Naive thymus-derived CD8-positive, alpha-beta T cell (primary cell): ENCODE results near the gene ZAP70. TPM values are rescaled to one million over a fixed set of nuclear protein-coding genes. Genes with fewer than 3 reads are reported as not detected.
A peak's percentile ranks its signal among the peaks of the same experiment; 100 is the strongest.
"Not testable (repeated sequence)": the region's sequence is repeated elsewhere in the genome, so short reads cannot be mapped to it uniquely, and the experiment has no call there.

Experiments
- ATAC-seq, 2 donors: fragments of 150-1000 bp; cut with Tn5 transposase in 1 of 2; sonication (Bioruptor Pico), chemical (Tn5 transposase) in 1 of 2; 1 replicate in 1 of 2; 2 replicates in 1 of 2; pipeline ENCODE4 v1.10.0; 2021; ENCODE audit warnings: mild to moderate bottlenecking in 2 of 2, moderate library complexity in 2 of 2
- POLR2A ChIA-PET: fragments of 350-600 bp; sonication (Branson Sonifier 250); formaldehyde crosslinking; loops from one replicate; lab custom pipeline; 2021; ENCODE audit warnings: antibody characterized with exemption; lab: Charles Lee
- DNase-seq, 10 donors: peaks; one replicate each; pipeline versions ENCODE4 v3.0.0 to v3.0.0-alpha.2; 2020 to 2022
- H3K27ac Mint-ChIP-seq, 10 donors: one replicate each; pipeline ENCODE4 v1.8.0; 2020 to 2022; ENCODE audit warnings: mild to moderate bottlenecking in 10 of 10, mixed read lengths in 10 of 10, moderate library complexity in 4 of 10, inconsistent platforms in 1 of 10
- H3K27me3 Mint-ChIP-seq, 5 donors: one replicate each; pipeline ENCODE4 v1.8.0; 2021 to 2022; ENCODE audit warnings: mixed read lengths in 5 of 5
- H3K36me3 Mint-ChIP-seq, 3 donors: one replicate each; pipeline ENCODE4 v1.8.0; 2020 to 2022; ENCODE audit warnings: mixed read lengths in 3 of 3, mild to moderate bottlenecking in 2 of 3, inconsistent platforms in 1 of 3
- H3K4me1 Mint-ChIP-seq, 4 donors: one replicate each; pipeline ENCODE4 v1.8.0; 2021 to 2022; ENCODE audit warnings: mixed read lengths in 4 of 4
- H3K4me3 Mint-ChIP-seq, 10 donors: one replicate each; pipeline ENCODE4 v1.8.0; 2020 to 2022; ENCODE audit warnings: mild to moderate bottlenecking in 10 of 10, mixed read lengths in 10 of 10, moderate library complexity in 6 of 10, inconsistent platforms in 1 of 10
- H3K9me3 Mint-ChIP-seq, 9 donors: one replicate each; pipeline ENCODE4 v1.8.0; 2020 to 2022; ENCODE audit warnings: mixed read lengths in 9 of 9, mild to moderate bottlenecking in 3 of 9, inconsistent platforms in 1 of 9, moderate library complexity in 1 of 9
- polyA plus RNA-seq, 3 donors: library from polyadenylated mRNA; unstranded; fragments of 300-500 nt; fragmentation: Illumina TruSeq; gene quantifications; one replicate each; pipeline ENCODE4 v1.2.3, GENCODE V29; 2021
- total RNA-seq, 8 experiments: library from RNA in 2 of 8; stranded (reverse) in 2 of 8; gene quantifications; one replicate each; pipeline ENCODE4 v1.2.3 and lab custom pipeline; 2021 to 2026

Gene ZAP70
- total and polyA plus RNA-seq, 5 experiments from 2014 or later: 131 to 503 (median 168) TPM

DNA sequence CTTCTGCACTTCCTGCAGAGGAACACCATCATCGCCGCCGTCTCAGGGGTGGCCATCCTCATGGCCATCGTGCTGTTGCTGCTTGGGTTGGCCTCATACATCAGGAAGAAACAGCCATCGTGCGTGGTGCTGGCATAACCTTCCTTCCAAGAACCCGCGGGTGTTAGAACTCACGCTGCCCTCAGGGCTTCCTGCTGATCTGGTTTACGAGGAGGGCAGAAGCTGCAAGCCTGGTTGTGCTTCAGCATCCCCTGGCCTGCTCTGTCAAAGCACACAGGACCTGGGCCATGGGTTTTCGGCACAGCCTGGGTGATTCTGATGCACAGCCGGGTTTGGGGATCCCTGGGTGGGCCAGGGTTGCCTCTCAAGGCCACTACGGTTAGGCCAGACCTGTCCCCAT, 12.2 kb upstream of the ZAP70 start:
- Mint-ChIP-seq H3K27ac (no peak overlapping the region), H3K36me3 (no peaks in the 10 kb centered on the region), H3K4me3 (no peak overlapping the region), H3K9me3 (no peaks in the 10 kb centered on the region), H3K27me3 (no peaks in the 10 kb centered on the region), H3K4me1 (peaks cover 5 to 11% (median 7%) of the 10 kb centered on the region in 4 donors)
- ATAC-seq (no peak), DNase-seq (no peak)
- POLR2A ChIA-PET: no interaction called here

- Mint-ChIP-seq H3K36me3 (no peaks in the 10 kb centered on the region), H3K27me3 (no peaks in the 10 kb centered on the region), H3K4me1 (peaks cover 4 to 10% (median 7%) of the 10 kb centered on the region in 4 donors), H3K9me3 (no peaks in the 10 kb centered on the region), H3K4me3 (no peak overlapping the region), H3K27ac (no peak overlapping the region)
- POLR2A ChIA-PET: no interaction called here
- DNase-seq (no peak), ATAC-seq (no peak)
Measured at GRCh38 chr2:97701851-97702465, 11.4 kb upstream of the ZAP70 start.

DNA sequence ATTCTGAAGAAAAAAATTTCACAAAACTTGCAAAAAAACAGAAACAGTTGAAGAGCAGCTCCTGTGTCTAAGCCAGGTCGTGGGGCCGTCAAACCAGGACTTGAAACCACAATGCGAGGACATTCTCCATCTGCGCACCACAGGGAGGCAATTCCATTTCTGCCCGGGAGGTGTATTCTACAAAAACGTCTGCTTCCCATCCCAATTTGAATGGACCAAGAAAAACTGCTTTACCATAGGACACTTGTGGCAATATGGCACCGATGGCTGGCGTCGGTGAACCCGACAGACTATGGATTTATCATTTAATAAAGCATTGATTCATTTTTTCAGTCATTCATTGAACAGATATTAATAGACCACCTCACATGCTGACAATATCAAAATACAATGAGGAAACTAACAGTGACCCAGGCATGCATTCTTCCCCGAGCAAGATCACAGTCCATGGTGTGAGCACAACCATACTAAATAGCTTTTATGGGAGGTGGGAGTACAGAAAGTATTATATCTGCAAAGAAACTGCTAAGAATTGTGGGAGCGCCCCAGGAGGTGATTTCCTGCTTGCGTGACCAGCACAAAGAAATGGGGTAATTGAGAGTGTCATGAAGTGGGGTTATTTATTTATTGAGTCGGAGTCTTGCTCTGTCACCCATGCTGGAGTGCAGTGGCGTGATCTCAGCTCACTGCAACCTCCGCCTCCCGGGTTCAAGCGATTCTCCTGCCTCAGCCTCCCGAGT, 10.5 kb upstream of the ZAP70 start:
- no peaks in the 10 kb centered on the region for H3K27me3 Mint-ChIP-seq
- peaks cover 0 to 8% (median 5%) of the 10 kb centered on the region in 4 donors for H3K4me1 Mint-ChIP-seq
- H3K36me3 Mint-ChIP-seq: no peaks in the 10 kb centered on the region
- DNase-seq (no peak), ATAC-seq (no peak)
- no peak overlapping the region for H3K27ac Mint-ChIP-seq
- H3K9me3 Mint-ChIP-seq: no peaks in the 10 kb centered on the region
- no peak overlapping the region for H3K4me3 Mint-ChIP-seq
- POLR2A ChIA-PET: interaction anchor here (0.5 kb wide), 1 partner anchor 1388 kb away, joined by 6 read pairs; no protein-coding TSS in a partner anchor

GRCh38 chr2:97703741-97704140, 9.6 kb upstream of the ZAP70 start:
- peaks cover 0 to 8% (median 5%) of the 10 kb centered on the region in 4 donors for H3K4me1 Mint-ChIP-seq
- no peaks in the 10 kb centered on the region for H3K27me3 Mint-ChIP-seq
- H3K36me3 Mint-ChIP-seq: no peaks in the 10 kb centered on the region
- POLR2A ChIA-PET: no interaction called here
- DNase-seq: no peak
- no peak overlapping the region for H3K27ac Mint-ChIP-seq
- no peaks in the 10 kb centered on the region for H3K9me3 Mint-ChIP-seq
- ATAC-seq: no peak
- no peak overlapping the region for H3K4me3 Mint-ChIP-seq

DNA sequence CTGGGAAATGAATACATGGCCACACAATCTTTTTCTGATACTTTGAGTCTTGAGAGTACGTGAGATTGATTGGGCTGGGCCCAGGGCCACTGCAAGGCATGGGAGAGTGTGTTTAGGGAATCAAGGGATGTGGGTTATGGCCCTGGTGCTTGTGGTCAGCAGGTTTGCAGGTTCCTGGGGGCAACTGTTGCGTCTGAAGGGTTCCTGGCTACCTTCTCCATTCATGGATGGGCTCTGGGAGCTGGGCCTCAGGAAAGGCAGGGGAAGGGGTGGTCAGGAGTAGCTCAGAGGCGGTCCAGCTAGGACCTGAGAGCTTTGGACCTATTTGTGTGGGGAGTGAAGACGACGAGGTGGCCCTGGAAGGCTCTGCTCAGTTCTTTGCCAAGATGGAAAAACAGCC, 8.4 kb upstream of the ZAP70 start:
- no peak overlapping the region for H3K4me3 Mint-ChIP-seq
- peaks cover 3 to 13% (median 9%) of the 10 kb centered on the region in 4 donors for H3K4me1 Mint-ChIP-seq
- H3K9me3 Mint-ChIP-seq: no peaks in the 10 kb centered on the region
- no peaks in the 10 kb centered on the region for H3K27me3 Mint-ChIP-seq
- POLR2A ChIA-PET: no interaction called here
- DNase-seq: peak in 1 of 10 donors; percentile 52
- H3K27ac Mint-ChIP-seq: no peak overlapping the region
- no peak for ATAC-seq
- no peaks in the 10 kb centered on the region for H3K36me3 Mint-ChIP-seq

DNA sequence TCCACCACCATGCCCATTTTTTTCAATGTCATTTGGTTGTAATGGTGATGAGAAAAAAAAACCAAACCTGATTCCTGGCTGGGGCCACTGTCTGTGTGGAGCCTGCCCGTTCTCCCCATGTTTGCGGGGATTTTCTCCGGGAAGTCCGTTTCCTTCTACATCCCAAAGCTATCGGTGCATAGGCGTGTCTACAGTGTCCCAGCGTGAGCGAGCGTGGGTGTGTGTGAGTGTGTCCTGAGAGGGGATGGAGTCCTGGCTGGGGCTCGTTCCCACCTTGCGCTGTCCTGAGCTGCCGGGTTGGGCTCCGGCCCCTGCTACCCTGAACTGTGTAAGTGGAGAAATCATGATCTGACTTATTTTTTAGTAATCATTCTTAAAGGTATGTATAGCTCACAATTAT, 7.3 kb upstream of the ZAP70 start:
- Mint-ChIP-seq H3K36me3 (no peaks in the 10 kb centered on the region), H3K4me3 (no peak overlapping the region), H3K9me3 (no peaks in the 10 kb centered on the region), H3K4me1 (peaks cover 7 to 19% (median 14%) of the 10 kb centered on the region in 4 donors), H3K27ac (no peak overlapping the region), H3K27me3 (no peaks in the 10 kb centered on the region)
- no peak for ATAC-seq
- peak in 1 of 10 donors; percentile 44 for DNase-seq
- POLR2A ChIA-PET: no interaction called here

DNA sequence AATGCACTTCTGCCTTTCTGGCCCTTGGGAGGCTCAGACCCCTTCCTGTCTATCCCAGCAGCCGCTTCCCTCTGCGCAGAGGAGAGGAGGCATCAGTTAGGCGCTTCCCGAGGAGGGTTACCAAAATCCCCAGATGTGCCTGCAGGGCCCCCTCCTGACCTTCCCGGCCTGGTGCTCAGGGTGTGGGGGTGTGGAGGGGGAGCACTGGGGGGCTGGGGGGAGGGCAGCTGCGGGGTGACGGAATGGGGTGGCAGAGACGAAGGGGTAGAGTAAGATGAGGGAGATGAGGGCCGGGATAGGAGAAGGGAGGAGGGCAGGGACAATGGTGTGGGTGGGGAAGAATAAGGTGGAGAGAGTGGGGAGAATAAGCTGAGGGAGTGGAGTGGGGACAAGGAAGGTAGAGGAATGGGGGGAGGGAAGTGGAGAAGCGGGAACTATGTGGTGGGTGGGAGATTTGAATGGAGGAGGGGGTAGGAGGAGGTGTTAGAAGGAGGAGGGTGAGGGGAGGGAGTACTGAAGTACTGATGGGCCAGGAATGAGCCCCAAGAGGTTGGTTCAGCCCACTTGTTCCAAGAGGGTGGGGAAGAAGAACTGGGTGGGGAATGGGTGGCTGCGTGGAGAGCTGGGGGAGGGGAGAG, 6.5 kb upstream of the ZAP70 start:
- no peaks in the 10 kb centered on the region for H3K27me3 Mint-ChIP-seq
- POLR2A ChIA-PET: interaction anchor here (12.8 kb wide), 1 partner anchor 34 kb away, joined by 159 read pairs; no protein-coding TSS in a partner anchor
- no peak overlapping the region for H3K4me3 Mint-ChIP-seq
- no peak overlapping the region for H3K27ac Mint-ChIP-seq
- no peaks in the 10 kb centered on the region for H3K36me3 Mint-ChIP-seq
- H3K9me3 Mint-ChIP-seq: no peaks in the 10 kb centered on the region
- ATAC-seq (no peak), DNase-seq (peak in 1 of 10 donors; percentile 19)
- H3K4me1 Mint-ChIP-seq: peaks cover 11 to 26% (median 21%) of the 10 kb centered on the region in 4 donors

- no peaks in the 10 kb centered on the region for H3K27me3 Mint-ChIP-seq
- POLR2A ChIA-PET: interaction anchor here (1.5 to 12.8 kb wide), 2 partner anchors 19 to 34 kb away, joined by 3 to 159 read pairs; no protein-coding TSS in a partner anchor
- peak in 1 of 10 donors; percentile 45 for DNase-seq
- H3K36me3 Mint-ChIP-seq: no peaks in the 10 kb centered on the region
- no peak overlapping the region for H3K4me3 Mint-ChIP-seq
- no peak overlapping the region for H3K27ac Mint-ChIP-seq
- peaks cover 16 to 33% (median 28%) of the 10 kb centered on the region in 4 donors for H3K4me1 Mint-ChIP-seq
- no peaks in the 10 kb centered on the region for H3K9me3 Mint-ChIP-seq
- no peak for ATAC-seq
Measured at GRCh38 chr2:97707362-97708047, 5.9 kb upstream of the ZAP70 start.

DNA sequence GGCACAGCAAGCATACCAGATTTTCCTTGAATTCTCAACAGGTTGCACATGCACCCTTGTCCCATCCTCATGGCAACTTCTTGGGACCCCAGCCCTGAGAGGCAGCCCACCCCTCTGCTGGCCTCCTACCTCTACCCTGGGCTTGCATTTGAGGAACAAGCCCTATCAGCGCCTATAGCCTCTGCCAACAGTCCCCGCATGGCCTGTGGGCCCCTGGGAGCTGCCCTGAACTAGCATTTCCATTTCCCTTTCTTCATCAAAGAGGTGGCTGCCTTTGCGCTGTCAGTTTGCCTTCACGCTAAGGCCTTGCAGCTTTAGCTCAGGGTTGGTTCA, 5.4 kb upstream of the ZAP70 start:
- no peak overlapping the region for H3K27ac Mint-ChIP-seq
- no peak overlapping the region for H3K4me3 Mint-ChIP-seq
- POLR2A ChIA-PET: interaction anchor here (1.5 to 12.8 kb wide), 2 partner anchors 19 to 33 kb away, joined by 3 to 159 read pairs; no protein-coding TSS in a partner anchor
- H3K36me3 Mint-ChIP-seq: no peaks in the 10 kb centered on the region
- DNase-seq (peak in 1 of 10 donors; percentile 49), ATAC-seq (no peak)
- peaks cover 17 to 38% (median 32%) of the 10 kb centered on the region in 4 donors for H3K4me1 Mint-ChIP-seq
- H3K27me3 Mint-ChIP-seq: no peaks in the 10 kb centered on the region
- H3K9me3 Mint-ChIP-seq: no peaks in the 10 kb centered on the region

- POLR2A ChIA-PET: interaction anchor here (1.5 to 12.8 kb wide), 2 partner anchors 18 to 32 kb away, joined by 3 to 159 read pairs; no protein-coding TSS in a partner anchor
- Mint-ChIP-seq H3K27me3 (no peaks in the 10 kb centered on the region), H3K36me3 (peaks cover 0 to 2% (median 2%) of the 10 kb centered on the region in 3 donors), H3K4me3 (no peak overlapping the region), H3K9me3 (no peaks in the 10 kb centered on the region), H3K4me1 (peaks cover 22 to 42% (median 38%) of the 10 kb centered on the region in 4 donors), H3K27ac (no peak overlapping the region)
- peak in 1 of 10 donors; percentile 13 for DNase-seq
- no peak for ATAC-seq
Measured at GRCh38 chr2:97708608-97709007, 4.8 kb upstream of the ZAP70 start.

DNA sequence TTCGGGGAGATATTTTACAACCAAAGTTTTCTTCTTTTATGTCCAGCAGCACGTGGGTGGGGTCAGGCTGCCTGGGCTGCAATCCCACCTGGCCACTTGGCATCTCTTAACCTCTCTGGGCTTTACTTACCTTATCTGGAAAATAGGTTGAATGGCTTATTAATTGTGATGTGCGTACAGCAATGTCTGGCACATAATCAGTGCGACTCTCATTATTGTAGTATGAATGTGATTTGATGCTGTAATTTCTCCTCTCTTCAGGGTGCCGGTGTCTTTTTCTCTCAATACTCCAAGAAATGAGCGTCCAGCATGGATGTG, 2.0 kb upstream of the ZAP70 start:
- ATAC-seq: no peak
- H3K4me3 Mint-ChIP-seq: peak overlapping the region in 8 of 10 donors; percentile 23 to 97 (median 66)
- POLR2A ChIA-PET: interaction anchor here (2.8 to 12.8 kb wide), 2 partner anchors 30 to 121 kb away, joined by 10 to 159 read pairs; partner anchors contain the start of gene ANKRD36B
- peaks cover 42 to 66% (median 57%) of the 10 kb centered on the region in 4 donors for H3K4me1 Mint-ChIP-seq
- no peak for DNase-seq
- peaks cover 3 to 24% (median 20%) of the 10 kb centered on the region in 3 donors for H3K36me3 Mint-ChIP-seq
- no peaks in the 10 kb centered on the region for H3K27me3 Mint-ChIP-seq
- H3K27ac Mint-ChIP-seq: peak overlapping the region in 9 of 10 donors; percentile 71 to 100 (median 93)
- no peaks in the 10 kb centered on the region for H3K9me3 Mint-ChIP-seq

- H3K4me1 Mint-ChIP-seq: peaks cover 48 to 74% (median 65%) of the 10 kb centered on the region in 4 donors
- POLR2A ChIA-PET: interaction anchor here (1.0 to 12.8 kb wide), 6 partner anchors 13 to 122 kb away, joined by 3 to 159 read pairs (median 10); partner anchors contain the start of gene ANKRD36B
- H3K9me3 Mint-ChIP-seq, DNase-seq, ATAC-seq, H3K27me3 Mint-ChIP-seq: not testable (repeated sequence)
- H3K36me3 Mint-ChIP-seq: peaks cover 5 to 29% (median 27%) of the 10 kb centered on the region in 3 donors
- H3K4me3 Mint-ChIP-seq: peak overlapping the region; percentile 41 to 99 (median 82)
- H3K27ac Mint-ChIP-seq: peak overlapping the region; percentile 82 to 100 (median 98)
Measured at GRCh38 chr2:97712175-97712574, 1.2 kb upstream of the ZAP70 start.
